ENCODE measurements around the gene LMLN. TPM values are rescaled to one million over a fixed set of nuclear protein-coding genes. Genes with fewer than 3 reads are reported as not detected.
A peak's percentile ranks its signal among the peaks of the same experiment; 100 is the strongest.

Gene LMLN
- total and polyA plus RNA-seq, 2 of the 8 experiments (the other 6 are each of a cell fraction or from before 2014, with no cell fraction given): 3.9 to 5.0 TPM

GRCh38 chr3:198080521-198081384 lies 120.7 kb downstream of the LMLN start:
- Histone ChIP-seq H3K36me3 (ENCODE audit: control insufficient read depth in 2 of 4, insufficient read depth in 4 of 4, low read length in 3 of 4) (no peaks in the 10 kb centered on the region), H3K4ac (replicated peaks; ENCODE audit: insufficient read length, low read depth, low read length) (no peak overlapping the region), H4K8ac (ENCODE audit: extremely low read depth, insufficient read depth, low read length) (peak overlapping the region; percentile 25; the same call in 1 of the 2 replicates), H3K9me3 (ENCODE audit: insufficient read depth in 2 of 2, low read depth in 1 of 2, low read length in 1 of 2) (no peaks in the 10 kb centered on the region; a peak in 1 of 4 replicates), H3K79me2 (ENCODE audit: control insufficient read depth in 1 of 2, insufficient read depth in 2 of 2, low read length in 2 of 2) (no peaks in the 10 kb centered on the region), H3K79me1 (ENCODE audit: low read depth, low read length) (no peaks in the 10 kb centered on the region), H3K27me3 (replicated peaks in 1 of 4; ENCODE audit: control insufficient read depth in 3 of 4, extremely low read depth in 1 of 4, insufficient read depth in 3 of 4, low read length in 3 of 4) (peaks cover 15 to 59% (median 33%) of the 10 kb centered on the region in 4 experiments), H3K14ac (ENCODE audit: insufficient read length) (no peak overlapping the region), H3K56ac (replicated peaks; ENCODE audit: insufficient read length, low read depth, low read length) (no peak overlapping the region), H2BK20ac (ENCODE audit: low read length) (no peak overlapping the region), H4K20me1 (replicated peaks in 1 of 2; ENCODE audit: control insufficient read depth in 1 of 2, insufficient read depth in 2 of 2, low read length in 2 of 2) (no peaks in the 10 kb centered on the region), H3K4me3 (ENCODE audit: extremely low read depth in 1 of 4, insufficient read depth in 2 of 4, low read depth in 3 of 4, low read length in 4 of 4) (peak overlapping the region; percentile 26 to 62 (median 44)), H4K5ac (ENCODE audit: insufficient read length, low read depth, low read length) (no peak overlapping the region), H3K27ac (ENCODE audit: low read depth, low read length) (no peak overlapping the region), H4K91ac (replicated peaks; ENCODE audit: insufficient read length, low read length) (no peak overlapping the region), H2BK120ac (replicated peaks; ENCODE audit: low read depth, low read length) (no peak overlapping the region), H3K18ac (ENCODE audit: extremely low read depth, low read length) (no peak overlapping the region), H3K23ac (ENCODE audit: insufficient read length) (no peak overlapping the region), H2BK5ac (ENCODE audit: low read depth, low read length) (no peak overlapping the region), H3K23me2 (ENCODE audit: low read depth, low read length) (peaks cover 13% of the 10 kb centered on the region; the same call in 1 of the 2 replicates), H2AFZ (ENCODE audit: low read length) (no peak overlapping the region), H2BK12ac (ENCODE audit: low read depth, low read length) (no peak overlapping the region), H3K9ac (replicated peaks in 1 of 4; ENCODE audit: extremely low read depth in 1 of 4, low read depth in 3 of 4, low read length in 3 of 4) (no peak overlapping the region; a peak in 1 of 7 replicates), H3K4me2 (ENCODE audit: insufficient read depth in 1 of 2, low read depth in 2 of 2, low read length in 2 of 2) (peak overlapping the region; percentile 61 to 97), H3K4me1 (replicated peaks in 1 of 4; ENCODE audit: control insufficient read depth in 3 of 4, insufficient read depth in 4 of 4, low read length in 3 of 4) (peaks cover 0 to 7% (median 1%) of the 10 kb centered on the region in 4 experiments; a peak in 3 of 7 replicates), H2AK5ac (ENCODE audit: low read depth, low read length) (no peak overlapping the region), H2BK15ac (ENCODE audit: low read length) (no peak overlapping the region)
- DNase-seq (ENCODE audit: low read depth in 1 of 2, low spot score in 2 of 2) (peak; percentile 64 to 91), FAIRE-seq (no peak)
- WGBS, 2 experiments (ENCODE audit: extremely low coverage in 1 of 2, insufficient coverage in 1 of 2, insufficient read length in 1 of 2, insufficient replicate concordance in 2 of 2, low coverage in 1 of 2, low lambda C conversion rate in 2 of 2, missing lambda C conversion rate in 1 of 2): 1% methylated on average over 44 of the region's 86 CpGs; no CpG with 5 or more reads in 1 of the 2 experiments
- CTCF ChIA-PET (ENCODE audit: partially characterized antibody): interaction anchor here (0.6 to 3.9 kb wide), 25 partner anchors 9 to 236 kb away, joined by 3 to 33 read pairs (median 4); no protein-coding TSS in a partner anchor
- POLR2A ChIA-PET (ENCODE audit: partially characterized antibody): interaction anchor here (1.2 to 1.9 kb wide), 4 partner anchors 31 to 130 kb away, joined by 3 to 8 read pairs (median 4); partner anchors contain the start of gene RPL35A
- TF ChIP-seq TAF1 (IDR thresholded peaks at IDR 0.05; ENCODE audit: low read depth, low read length) (0 out of 2 replicates have a peak, but pooled peaks have one; percentile 11), CTCF (IDR thresholded peaks at IDR 0.05; ENCODE audit: control extremely low read depth in 1 of 3, insufficient read depth in 1 of 3, low read depth in 1 of 3, low read length in 3 of 3) (peak; percentile 56 to 69 (median 63)), MAFK (IDR thresholded peaks at IDR 0.05; ENCODE audit: low read depth, low read length) (no peak), GABPA (IDR thresholded peaks at IDR 0.05; ENCODE audit: borderline replicate concordance, insufficient read depth, low read length) (peak; percentile 69; the same call in 1 of the 2 replicates), TCF12 (IDR thresholded peaks at IDR 0.05; ENCODE audit: low read depth, low read length) (0 out of 2 replicates have a peak, but pooled peaks have one; percentile 53), EGR1 (IDR thresholded peaks at IDR 0.05; ENCODE audit: borderline replicate concordance, low read depth, low read length) (0 out of 2 replicates have a peak, but pooled peaks have one; percentile 23), ASH2L (IDR thresholded peaks at IDR 0.05; ENCODE audit: low read length) (peak; percentile 17), EP300 (IDR thresholded peaks at IDR 0.05; ENCODE audit: borderline replicate concordance in 1 of 2, low read depth in 2 of 2, low read length in 2 of 2) (peak in 1 of 2 experiments; percentile 49; a peak in 1 of 3 replicates)

Data from H1 (cell line).